A549 treated with RU486 at 1 μM for 4 hours (cell line): ENCODE data around the gene STAMBP. TPM values are rescaled to one million over a fixed set of nuclear protein-coding genes. Genes with fewer than 3 reads are reported as not detected.

Experiments
- total RNA-seq: library from RNA; stranded (reverse); fragments of 200-300 nt; extraction: Qiagen RNA extraction; gene quantifications from 5 replicates; pipeline ENCODE4 v1.2.3, GENCODE V29; 2022; ENCODE audit warnings: low read depth

STAMBP gene
- total RNA-seq: 41.9 to 53.9 TPM (median 50.5 TPM) in 5 replicates

GRCh38 chr2:73828818-73829570 lies at the start of gene STAMBP:
TSS of gene STAMBP (plus strand) at chr2:73828961. CDS start at chr2:73830857, 1,896 bp downstream.

GRCh38 chr2:73779467-73780236 lies 49.1 kb upstream of the STAMBP start, which contains the start of gene DUSP11:
TSS of gene DUSP11 (minus strand) at chr2:73780103. CDS start at chr2:73779974, 129 bp downstream.

GRCh38 chr2:73783883-73784282 lies 44.9 kb upstream of the STAMBP start, which contains the start of gene C2orf78:
TSS of gene C2orf78 (plus strand) at chr2:73784183. CDS start at chr2:73784310, 127 bp downstream.

GRCh38 chr2:73892631-73893329 lies 64.0 kb downstream of the STAMBP start, which contains the start of gene ACTG2:
TSS of gene ACTG2 (plus strand) at chr2:73893008. CDS start at chr2:73901312, 8,304 bp downstream.

Other genes with a start within 250 kb of the STAMBP start
- gene NAT8, start 186.5 kb upstream of the STAMBP start, total RNA-seq: not detected in 5 replicates
- 54.6 to 111 TPM (median 78.1 TPM) in 5 replicates for gene TPRKB, start 91.6 kb upstream of the STAMBP start, total RNA-seq
- gene DUSP11, start 48.9 kb upstream of the STAMBP start, total RNA-seq: 31.7 to 45.4 TPM (median 41.7 TPM) in 5 replicates
- not detected in 5 replicates for gene C2orf78, start 44.8 kb upstream of the STAMBP start, total RNA-seq
- 0.17 to 0.43 TPM (median 0.29 TPM) in 4 of 5 replicates, not detected in the other for gene ACTG2, start 64.0 kb downstream of the STAMBP start, total RNA-seq
- 147 to 170 TPM (median 148 TPM) in 5 replicates for gene DGUOK, start 97.9 kb downstream of the STAMBP start, total RNA-seq
- gene TET3, start 155.9 kb downstream of the STAMBP start, total RNA-seq: 4.5 to 7.5 TPM (median 7.2 TPM) in 5 replicates